GM21825 (cell line): ENCODE measurements around the gene MSI2.

Experiments used
- ATAC-seq: cut with Tn5 transposase; IDR thresholded peaks from one replicate; pipeline ENCODE4 v1.9.1; 2021; ENCODE audit warnings: mild to moderate bottlenecking, moderate library complexity; ENCODE audit not compliant: unreplicated experiment

Gene MSI2

DNA sequence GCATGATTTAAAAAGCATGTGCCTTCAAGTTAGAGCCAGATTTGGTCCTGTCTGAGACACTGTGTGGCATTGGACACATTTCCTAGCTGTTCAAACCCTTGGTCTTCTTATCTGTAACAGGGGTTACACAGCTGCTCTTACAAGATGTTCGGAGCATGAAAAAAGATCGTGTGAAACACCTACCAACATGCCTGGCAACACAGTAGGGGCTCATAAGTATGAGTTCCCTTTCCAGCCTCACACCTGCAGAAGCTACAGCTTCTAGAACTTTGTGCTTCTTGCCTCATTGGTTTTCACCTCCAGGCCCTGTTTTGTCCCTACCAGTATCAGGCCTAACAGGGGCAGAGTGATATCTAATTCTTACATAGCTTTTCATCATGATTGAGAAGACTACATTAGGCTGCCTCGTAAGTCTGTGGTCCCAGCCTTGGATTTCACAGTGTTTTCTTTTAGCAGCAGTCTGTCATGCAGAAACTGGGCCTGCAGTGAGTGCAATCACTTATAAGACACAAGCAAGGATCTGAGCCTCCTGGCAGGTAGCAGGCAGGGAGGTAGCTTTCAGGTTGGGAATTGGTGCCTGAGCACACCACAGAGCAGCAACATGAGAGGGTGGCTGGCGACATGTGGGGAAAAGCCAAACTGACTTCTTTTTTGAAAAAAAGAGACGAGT, 410.0 kb downstream of the MSI2 start:
- ATAC-seq = no peak

DNA sequence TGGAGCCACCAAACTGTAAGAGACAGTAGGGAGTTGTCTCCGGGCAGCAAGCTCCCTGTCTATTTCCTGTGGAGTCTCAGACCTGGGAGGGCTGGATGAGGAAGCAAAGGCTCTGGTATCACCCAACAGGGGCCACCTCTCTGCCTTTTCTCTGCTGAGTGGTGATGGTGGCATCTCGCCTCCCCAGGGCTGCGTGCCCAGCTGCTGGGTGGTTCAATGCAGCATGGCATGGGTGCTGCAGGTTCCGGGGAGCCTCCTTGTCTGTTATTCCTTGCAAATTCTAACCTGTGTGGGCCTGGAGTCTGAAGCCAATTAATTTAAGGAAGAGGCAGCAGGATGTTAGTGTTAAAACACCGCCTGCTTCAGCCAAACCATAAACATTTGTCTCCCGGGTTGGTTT, 410.6 kb downstream of the MSI2 start:
- ATAC-seq = no peak

DNA sequence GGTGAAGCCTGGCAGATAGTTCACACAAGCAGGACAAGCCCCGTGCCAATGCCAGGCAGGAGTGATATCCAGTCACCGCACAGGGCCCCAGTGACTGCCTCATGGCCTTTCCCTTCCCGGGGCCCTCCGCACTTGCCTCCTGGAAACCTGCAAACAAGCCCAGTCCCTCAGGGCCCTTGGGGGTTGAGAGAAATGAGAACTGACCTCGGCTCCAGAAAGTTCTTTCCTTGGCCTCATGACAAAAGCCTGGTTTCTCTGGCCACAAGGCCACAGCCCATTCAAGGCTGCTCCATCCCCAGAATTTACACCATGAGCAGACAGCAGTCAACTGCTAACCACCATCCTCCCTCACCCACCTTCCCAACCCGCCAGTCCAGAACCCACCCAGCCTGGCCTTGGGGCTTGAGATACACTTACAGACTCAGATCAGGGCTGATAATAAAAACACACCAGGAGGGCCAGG, 411.2 kb downstream of the MSI2 start:
- ATAC-seq = no peak

- no peak for ATAC-seq
These were observed 412.0 kb downstream of the MSI2 start for GRCh38 chr17:57668332-57668731.

DNA sequence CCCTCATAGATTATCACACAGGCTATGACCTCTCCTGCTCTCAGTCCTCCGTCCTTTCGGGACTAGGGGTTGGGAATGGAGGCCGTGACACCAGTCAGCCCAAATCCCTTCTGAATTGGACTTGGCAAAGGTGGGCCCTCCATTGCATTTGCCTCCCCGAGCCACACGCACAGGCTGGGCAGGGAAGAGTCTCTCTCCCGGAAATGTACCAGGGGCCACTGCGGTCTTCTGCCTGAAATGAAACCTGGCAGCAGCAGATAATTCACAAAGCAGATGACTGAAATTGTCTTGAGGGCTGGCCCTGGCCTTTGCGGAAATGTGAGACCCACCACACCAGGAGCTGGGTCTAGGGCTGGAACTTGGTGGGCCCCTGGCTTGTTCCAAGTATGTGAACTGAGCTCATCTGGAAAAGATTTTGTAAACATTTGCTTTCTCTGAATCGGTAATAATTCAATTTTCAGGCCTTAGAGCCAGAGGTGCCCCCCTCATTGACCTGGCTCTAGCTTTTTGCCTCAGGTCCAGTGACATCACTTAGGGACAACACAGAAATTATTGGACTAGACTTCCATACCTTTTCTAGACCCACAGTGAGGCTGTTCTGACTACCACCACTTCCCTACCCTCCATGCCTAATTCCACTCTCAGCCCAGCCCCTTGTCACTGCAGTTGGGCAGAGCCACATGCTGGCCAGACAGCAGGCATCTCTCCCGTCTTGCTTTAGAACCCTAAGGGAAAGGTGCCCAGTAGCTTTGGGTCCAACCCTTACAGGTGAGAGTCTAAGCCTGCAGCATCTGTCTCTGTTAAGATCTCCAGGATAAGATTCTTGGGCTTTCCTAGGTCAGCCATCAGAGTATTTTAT, 413.6 kb downstream of the MSI2 start:
- ATAC-seq = no peak

DNA sequence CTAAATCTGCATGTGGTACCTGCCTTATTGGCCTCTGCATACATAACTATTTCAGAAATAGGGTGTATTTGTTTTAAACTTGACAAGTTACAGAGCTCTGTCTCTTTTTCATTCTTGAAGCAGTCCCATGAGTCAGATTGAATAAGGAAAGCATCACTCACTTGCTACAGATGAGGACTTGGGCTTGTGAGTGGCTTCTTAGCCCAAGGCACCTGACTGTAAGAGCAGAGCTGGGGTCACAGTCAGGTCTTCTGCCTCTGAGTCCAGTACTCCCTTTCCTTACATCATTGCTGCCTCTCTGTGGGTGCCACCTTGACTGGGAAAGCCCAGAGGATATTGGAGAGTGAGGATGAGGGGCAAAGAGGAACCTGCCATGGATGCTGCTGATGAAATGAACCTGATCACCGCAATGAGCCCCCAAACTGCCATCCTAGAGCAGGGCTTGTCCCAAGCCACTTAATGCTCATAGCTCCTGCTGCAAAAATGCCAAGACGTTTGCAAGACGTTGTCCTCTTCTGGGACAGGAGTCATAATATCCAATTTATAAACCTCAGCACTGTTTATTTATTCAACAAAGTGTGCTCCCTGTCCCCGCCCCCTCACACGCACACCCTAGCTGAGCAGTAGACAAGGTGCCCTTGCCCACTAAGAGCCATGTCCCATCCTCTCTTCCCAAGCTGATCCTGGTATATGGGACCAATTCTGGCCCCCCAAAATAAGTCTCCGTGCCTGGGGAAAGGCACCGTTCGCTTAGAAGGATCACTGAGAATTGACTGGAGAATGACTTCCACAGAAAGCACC, 414.6 kb downstream of the MSI2 start:
- ATAC-seq = no peak

DNA sequence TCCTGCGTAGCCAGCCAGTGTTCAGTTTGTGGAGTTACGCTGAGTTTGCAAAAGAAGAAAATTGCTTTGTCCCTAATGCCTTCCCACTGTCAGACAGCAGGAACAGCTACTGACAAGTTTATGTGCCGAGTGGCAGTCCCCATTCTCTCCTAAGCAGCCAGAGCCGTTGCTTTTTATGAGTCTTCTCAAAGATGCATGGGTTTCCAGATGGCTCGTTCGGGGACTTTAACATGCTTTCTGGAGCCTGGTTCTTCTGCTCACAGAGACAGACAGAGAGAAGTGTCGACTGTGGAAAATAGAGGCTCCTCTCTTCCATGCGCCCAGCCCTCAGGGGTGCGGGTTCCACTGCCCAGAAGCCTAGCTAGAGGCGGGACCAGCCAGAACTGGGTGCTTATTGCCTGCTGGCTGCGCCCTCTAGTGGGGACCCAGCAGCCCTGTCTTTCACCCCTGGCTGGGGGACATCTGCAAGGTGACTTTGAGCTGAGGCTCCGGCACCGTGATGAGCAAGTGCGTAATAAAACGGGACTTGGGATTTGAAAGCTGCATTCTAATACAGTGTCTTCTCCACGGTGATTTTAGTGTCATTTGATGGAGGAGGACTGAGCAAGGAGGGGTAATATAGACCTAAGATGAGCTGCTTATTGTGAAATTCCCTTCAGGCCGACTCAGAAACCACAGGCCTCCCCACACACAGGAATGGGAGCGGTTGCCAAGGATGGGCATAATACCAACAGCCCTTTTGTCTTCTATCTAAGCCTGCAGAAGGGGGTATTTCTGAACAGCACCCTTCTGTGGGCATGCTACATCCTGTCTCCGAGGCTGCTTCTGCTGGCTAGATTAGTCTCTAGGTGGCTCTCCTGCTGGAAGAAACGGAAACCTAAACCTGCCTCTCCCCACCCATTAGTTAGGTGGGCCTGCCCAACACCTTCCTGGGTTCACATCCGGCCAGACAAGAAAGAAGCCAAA, 415.6 kb downstream of the MSI2 start:
- ATAC-seq = peak; percentile 54

GRCh38 chr17:57672971-57673370, 416.6 kb downstream of the MSI2 start:
- no peak for ATAC-seq

- no peak for ATAC-seq
These were observed 418.6 kb downstream of the MSI2 start for GRCh38 chr17:57674894-57675293.

- ATAC-seq = no peak
These were observed 419.4 kb downstream of the MSI2 start for GRCh38 chr17:57675427-57676387.

DNA sequence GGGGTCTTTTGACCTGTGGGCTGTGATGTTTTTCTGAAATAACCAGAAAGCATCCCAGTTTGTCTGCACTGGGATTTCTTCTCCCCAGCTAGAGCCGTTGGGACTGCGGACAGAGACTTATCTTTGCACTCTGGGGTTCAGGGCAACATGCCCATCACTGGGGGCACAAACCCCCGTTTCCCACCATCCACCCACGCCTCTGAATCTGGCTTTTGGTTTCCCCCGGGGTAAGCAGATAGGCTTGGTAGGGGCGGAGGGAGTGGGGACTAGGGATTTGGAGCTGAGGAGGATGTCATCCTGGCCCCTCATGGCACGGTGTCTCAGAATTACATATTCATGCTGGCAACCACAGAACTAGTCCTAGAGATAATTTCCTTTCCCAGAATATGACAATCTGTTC, 420.2 kb downstream of the MSI2 start:
- ATAC-seq = no peak

DNA sequence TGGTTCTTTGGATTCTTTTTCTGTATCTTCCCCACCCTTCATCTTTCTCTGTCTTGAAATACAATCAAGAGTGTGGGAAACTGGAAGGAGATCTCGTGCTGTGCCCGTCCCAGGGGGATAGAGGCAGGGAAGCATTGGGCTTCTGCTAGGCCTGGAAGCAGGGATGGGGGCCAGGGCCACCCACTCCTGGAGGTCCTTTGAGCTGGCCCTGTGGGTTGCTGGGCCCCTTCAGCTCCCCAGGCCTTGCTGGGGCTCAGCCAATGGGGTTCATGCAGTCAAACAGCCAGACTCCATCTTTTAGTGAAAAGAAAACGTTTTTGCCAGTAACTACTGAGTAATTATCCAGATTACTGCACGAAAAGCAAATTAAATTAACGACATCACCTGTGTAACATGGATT, 421.0 kb downstream of the MSI2 start:
- no peak for ATAC-seq

DNA sequence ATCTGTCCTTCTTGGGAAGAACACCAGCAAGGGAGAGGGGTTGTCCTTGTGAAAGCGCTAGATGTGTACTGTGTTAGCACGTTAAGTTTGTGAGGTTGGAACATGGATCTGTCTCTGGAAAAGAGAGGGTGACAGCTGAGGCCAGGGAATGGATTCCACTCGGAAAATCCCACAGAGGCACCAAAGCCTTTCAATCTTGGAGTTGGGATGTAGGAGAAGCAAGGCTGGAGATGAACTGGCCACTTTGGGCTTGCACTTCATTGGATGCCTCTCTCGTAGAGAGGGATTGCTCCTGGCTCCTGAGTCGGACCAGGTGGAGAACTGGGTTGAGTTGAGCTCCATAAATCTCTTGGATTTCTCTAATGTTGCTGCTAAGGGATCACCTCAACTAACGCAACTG, 421.5 kb downstream of the MSI2 start:
- ATAC-seq = no peak

DNA sequence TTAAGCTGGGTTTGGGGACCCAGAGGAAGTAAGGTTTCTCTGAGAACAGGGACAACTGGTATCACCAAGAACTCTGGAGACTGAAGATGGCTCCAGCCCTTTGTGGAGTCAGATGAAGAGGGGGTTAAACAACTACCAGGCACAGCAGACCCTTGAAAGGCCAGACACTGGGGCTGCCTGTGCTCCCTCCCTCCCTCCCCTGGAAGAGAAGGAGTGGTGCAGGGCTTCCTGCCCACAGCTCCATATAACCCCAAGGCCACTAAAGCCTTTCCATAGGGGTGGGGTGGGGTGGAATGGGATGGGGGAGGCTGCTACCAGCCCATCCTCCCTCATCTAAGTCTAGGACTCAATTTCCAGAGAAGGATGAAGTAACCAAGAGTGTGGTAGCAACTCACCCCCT, 422.1 kb downstream of the MSI2 start:
- ATAC-seq = no peak

GRCh38 chr17:57679356-57679755, 423.0 kb downstream of the MSI2 start:
- no peak for ATAC-seq

GRCh38 chr17:57679906-57680695, 423.8 kb downstream of the MSI2 start:
- ATAC-seq = no peak

- no peak for ATAC-seq
These were observed 426.4 kb downstream of the MSI2 start for GRCh38 chr17:57682701-57683100.

- no peak for ATAC-seq
These were observed 428.6 kb downstream of the MSI2 start for GRCh38 chr17:57684711-57685498.
